Memory B cell (primary cell): ENCODE results near the gene SP8.

Experiments
- ATAC-seq: fragments of 150-1000 bp; cut with Tn5 transposase; 2 replicates; pipeline ENCODE4 v1.10.0; 2021; ENCODE audit warnings: low read depth, mild to moderate bottlenecking, moderate library complexity
- DNase-seq, 2 donors: peaks; one replicate each; pipeline ENCODE4 v3.0.0; 2022; ENCODE audit warnings: low spot score in 2 of 2
- H3K27ac Mint-ChIP-seq: one replicate; pipeline ENCODE4 v1.8.0; 2022; ENCODE audit warnings: mild to moderate bottlenecking, moderate library complexity, mixed read lengths
- H3K27me3 Mint-ChIP-seq: one replicate; pipeline ENCODE4 v1.8.0; 2022; ENCODE audit warnings: mixed read lengths
- H3K36me3 Mint-ChIP-seq: one replicate; pipeline ENCODE4 v1.8.0; 2022; ENCODE audit warnings: mild to moderate bottlenecking, mixed read lengths
- H3K4me1 Mint-ChIP-seq: one replicate; pipeline ENCODE4 v1.8.0; 2022; ENCODE audit warnings: mixed read lengths
- H3K4me3 Mint-ChIP-seq: one replicate; pipeline ENCODE4 v1.8.0; 2022; ENCODE audit warnings: mild to moderate bottlenecking, moderate library complexity, mixed read lengths
- H3K9me3 Mint-ChIP-seq: one replicate; pipeline ENCODE4 v1.8.0; 2022; ENCODE audit warnings: mixed read lengths

SP8 gene

DNA sequence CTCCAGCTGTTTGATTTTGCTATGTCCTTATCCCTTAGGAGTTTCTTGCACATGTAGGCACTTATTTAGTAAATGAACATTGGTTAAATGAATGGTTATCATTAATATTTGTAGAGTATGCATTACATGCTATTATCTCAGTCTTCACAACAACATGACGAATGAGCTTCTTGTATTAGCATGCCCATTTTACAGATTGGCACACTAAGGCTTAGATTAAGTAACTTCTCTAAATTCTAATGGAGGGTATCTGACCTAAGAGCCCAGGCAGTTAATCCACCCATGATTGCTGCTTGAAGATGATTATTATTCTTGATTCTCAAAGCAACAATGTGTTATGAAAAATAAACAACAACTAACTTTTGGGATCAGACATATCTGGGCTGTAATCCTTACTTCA lies 32.7 kb downstream of the SP8 start:
- DNase-seq (no peak), ATAC-seq (no peak)
- no peak overlapping the region for H3K27ac Mint-ChIP-seq
- H3K27me3 Mint-ChIP-seq = no peaks in the 10 kb centered on the region
- H3K9me3 Mint-ChIP-seq = no peaks in the 10 kb centered on the region
- no peaks in the 10 kb centered on the region for H3K36me3 Mint-ChIP-seq
- no peaks in the 10 kb centered on the region for H3K4me1 Mint-ChIP-seq
- H3K4me3 Mint-ChIP-seq = no peak overlapping the region

DNA sequence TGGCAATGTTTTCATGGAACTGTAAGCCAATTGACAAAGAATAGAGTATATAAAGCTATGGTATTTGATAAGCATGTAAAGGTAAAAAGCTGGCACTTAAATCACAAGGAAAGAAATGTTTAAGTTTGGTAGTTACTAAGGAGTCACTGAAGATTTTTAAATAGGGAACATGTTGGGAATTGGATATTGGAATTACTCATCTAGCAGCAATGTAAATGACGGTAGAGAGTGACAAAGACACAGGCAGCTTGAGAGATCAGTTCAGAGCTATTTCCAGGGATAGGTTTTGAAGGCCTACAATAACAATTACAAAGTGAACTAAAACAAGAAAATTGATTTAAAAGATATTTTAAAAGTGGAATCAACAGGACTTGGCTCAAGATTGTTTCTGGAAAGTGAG lies 36.8 kb downstream of the SP8 start:
- H3K27ac Mint-ChIP-seq = no peak overlapping the region
- no peak for ATAC-seq

DNA sequence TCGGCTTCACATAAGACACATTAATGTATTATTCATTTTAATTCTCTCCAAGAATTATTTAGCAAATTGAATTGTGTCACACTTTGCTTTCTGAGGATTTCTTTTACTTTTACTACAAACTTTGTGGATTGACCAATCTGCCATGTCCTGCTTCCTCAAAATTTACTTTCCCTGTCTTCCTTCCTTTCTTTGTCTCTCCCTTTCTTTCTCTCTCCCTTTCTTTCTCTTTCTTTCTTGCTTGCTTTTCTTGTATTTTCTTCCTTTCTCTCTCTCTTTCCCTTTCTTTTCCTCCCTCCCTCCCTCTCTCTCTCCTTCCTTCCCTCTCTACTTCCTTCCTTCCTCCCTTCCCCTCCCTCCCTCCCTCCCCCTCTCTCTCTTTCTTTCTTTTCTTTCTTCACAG lies 37.8 kb downstream of the SP8 start:
- DNase-seq = no peak
- H3K27ac Mint-ChIP-seq = no peak overlapping the region
- no peaks in the 10 kb centered on the region for H3K36me3 Mint-ChIP-seq
- no peaks in the 10 kb centered on the region for H3K4me1 Mint-ChIP-seq
- peaks cover 5% of the 10 kb centered on the region for H3K27me3 Mint-ChIP-seq
- H3K4me3 Mint-ChIP-seq = no peak overlapping the region
- no peak for ATAC-seq
- H3K9me3 Mint-ChIP-seq = no peaks in the 10 kb centered on the region

More for the DNA sequence above, 36.8 kb downstream of the SP8 start:
- H3K27me3 Mint-ChIP-seq = peaks cover 1% of the 10 kb centered on the region
- no peak for DNase-seq
- H3K4me3 Mint-ChIP-seq = no peak overlapping the region
- no peaks in the 10 kb centered on the region for H3K36me3 Mint-ChIP-seq
- H3K9me3 Mint-ChIP-seq = no peaks in the 10 kb centered on the region
- H3K4me1 Mint-ChIP-seq = no peaks in the 10 kb centered on the region

- Mint-ChIP-seq H3K4me3 (no peak overlapping the region), H3K36me3 (no peaks in the 10 kb centered on the region), H3K4me1 (no peaks in the 10 kb centered on the region), H3K27ac (no peak overlapping the region), H3K9me3 (no peaks in the 10 kb centered on the region), H3K27me3 (peaks cover 5% of the 10 kb centered on the region)
- no peak for DNase-seq
- no peak for ATAC-seq
These were observed 39.7 kb downstream of the SP8 start for GRCh38 chr7:20747001-20747400.

DNA sequence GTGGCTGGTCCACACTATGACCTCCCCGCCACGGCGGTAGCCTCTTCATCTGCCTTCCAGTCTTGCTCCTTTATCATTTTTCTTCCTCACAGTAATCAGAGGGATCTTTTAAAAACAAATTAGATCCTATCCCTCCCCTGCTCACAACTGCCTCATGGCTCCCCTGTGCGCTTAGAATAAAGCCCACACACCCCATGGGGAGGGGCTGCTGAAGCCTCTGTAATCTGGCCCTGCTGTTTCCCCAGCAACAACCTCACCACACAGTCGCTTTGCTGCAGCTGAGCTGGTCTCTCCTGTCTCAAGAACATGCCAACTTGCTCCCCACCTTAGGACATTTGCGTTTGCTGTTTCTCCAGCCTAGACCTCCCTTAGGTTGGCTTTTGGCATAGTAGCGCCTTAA lies 41.0 kb downstream of the SP8 start:
- Mint-ChIP-seq H3K36me3 (no peaks in the 10 kb centered on the region), H3K4me1 (no peaks in the 10 kb centered on the region), H3K4me3 (no peak overlapping the region), H3K27ac (no peak overlapping the region), H3K27me3 (peaks cover 5% of the 10 kb centered on the region), H3K9me3 (no peaks in the 10 kb centered on the region)
- no peak for DNase-seq
- ATAC-seq = no peak

GRCh38 chr7:20744954-20745446 lies 41.7 kb downstream of the SP8 start:
- ATAC-seq (no peak), DNase-seq (no peak)
- peaks cover 5% of the 10 kb centered on the region for H3K27me3 Mint-ChIP-seq
- H3K36me3 Mint-ChIP-seq = no peaks in the 10 kb centered on the region
- H3K27ac Mint-ChIP-seq = no peak overlapping the region
- H3K4me3 Mint-ChIP-seq = no peak overlapping the region
- H3K4me1 Mint-ChIP-seq = no peaks in the 10 kb centered on the region
- H3K9me3 Mint-ChIP-seq = no peaks in the 10 kb centered on the region

GRCh38 chr7:20742913-20743312 lies 43.8 kb downstream of the SP8 start:
- Mint-ChIP-seq H3K36me3 (no peaks in the 10 kb centered on the region), H3K4me3 (no peak overlapping the region), H3K27ac (no peak overlapping the region), H3K9me3 (no peaks in the 10 kb centered on the region), H3K27me3 (peaks cover 5% of the 10 kb centered on the region), H3K4me1 (no peaks in the 10 kb centered on the region)
- DNase-seq = no peak
- ATAC-seq = no peak

DNA sequence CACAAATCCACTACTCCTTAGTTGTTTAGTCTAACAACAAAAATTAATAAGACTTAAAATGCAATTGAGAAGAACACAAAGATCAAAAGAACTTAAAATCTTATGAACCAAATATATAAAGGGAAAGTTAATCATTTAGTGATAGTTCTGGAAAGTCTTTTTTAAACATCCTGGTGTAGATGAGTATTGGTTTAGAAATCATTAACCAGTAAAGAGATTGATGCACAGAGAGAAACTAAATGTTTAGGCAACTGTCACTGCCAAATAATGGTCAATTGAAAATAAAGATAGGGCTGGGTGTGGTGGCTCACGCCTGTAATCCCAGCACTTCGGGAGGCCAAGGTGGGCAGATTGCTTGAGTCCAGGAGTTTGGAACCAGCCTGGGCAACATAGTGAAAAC lies 44.9 kb downstream of the SP8 start:
- no peak for ATAC-seq
- no peak for DNase-seq
- Mint-ChIP-seq H3K27ac (no peak overlapping the region), H3K9me3 (no peaks in the 10 kb centered on the region), H3K4me3 (no peak overlapping the region), H3K4me1 (no peaks in the 10 kb centered on the region), H3K36me3 (no peaks in the 10 kb centered on the region), H3K27me3 (peaks cover 8% of the 10 kb centered on the region)

DNA sequence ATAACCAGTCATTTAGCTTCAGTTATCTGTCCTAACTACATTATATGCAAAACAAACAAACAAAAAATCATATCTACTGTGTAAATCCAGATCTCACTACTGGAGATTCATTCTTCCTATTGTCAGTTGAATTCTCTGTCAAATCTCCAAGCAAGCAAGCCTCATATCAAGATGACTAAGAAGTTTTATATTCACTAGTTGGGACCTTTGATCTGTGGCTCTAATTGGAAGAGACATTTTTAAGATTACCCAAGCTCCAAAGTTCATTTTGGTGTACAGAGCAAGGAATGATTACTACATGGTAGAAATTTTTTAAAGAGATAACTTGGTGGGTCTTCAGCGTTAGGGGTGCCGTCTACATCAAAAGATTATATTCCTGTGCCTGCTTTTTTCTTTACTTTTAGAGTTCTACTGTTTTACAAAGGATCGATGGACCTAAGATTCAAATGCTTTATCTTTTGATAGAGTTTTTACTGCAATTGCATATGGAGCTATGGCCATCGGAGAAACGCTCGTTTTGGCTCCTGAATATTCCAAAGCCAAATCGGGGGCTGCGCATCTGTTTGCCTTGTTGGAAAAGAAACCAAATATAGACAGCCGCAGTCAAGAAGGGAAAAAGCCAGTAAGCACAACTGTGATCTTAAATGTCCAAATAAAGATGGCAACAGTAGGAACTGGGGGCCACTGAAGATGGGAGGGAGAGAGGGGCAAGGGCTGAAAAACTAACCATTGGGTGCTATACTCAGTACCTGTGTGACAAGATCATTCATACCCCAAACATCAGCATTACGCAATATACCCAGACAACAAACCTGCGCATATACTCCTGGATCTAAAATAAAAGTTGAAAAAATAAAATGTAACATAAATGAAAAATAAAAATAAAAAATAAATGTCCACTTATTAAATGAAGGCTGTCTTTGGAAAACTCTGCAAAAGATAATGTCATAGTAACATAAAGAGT lies 47.9 kb downstream of the SP8 start:
- Mint-ChIP-seq H3K4me1 (no peaks in the 10 kb centered on the region), H3K9me3 (no peaks in the 10 kb centered on the region), H3K27me3 (peaks cover 3% of the 10 kb centered on the region), H3K36me3 (no peaks in the 10 kb centered on the region), H3K27ac (no peak overlapping the region), H3K4me3 (no peak overlapping the region)
- ATAC-seq (no peak), DNase-seq (no peak)

DNA sequence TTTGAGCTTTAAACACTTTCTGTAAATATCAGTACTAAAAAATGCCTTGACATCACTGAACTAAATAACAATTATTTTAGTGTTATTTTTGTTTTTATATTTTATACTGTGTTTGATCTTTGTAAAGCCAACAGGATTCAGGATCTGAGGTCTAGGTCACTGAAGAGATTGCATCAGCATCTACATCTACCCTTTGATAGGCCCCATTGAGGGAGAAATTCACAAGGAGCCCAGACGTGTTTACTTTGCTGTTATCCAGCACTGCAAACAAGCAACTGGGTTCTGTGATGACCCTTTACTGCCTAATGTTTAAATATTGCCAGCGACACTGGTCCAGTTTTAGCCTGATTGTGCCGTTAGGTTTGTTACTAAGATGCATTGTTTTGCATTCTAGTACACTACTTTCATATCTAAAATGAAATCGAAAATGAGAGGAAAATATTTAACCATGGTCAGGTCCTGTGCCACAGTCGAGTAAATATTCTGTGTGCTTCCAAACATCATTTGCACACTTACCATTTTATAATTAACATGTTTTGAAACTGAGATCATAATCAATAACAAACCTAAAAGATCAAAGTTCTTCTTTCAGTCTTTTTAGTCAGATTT lies 48.7 kb downstream of the SP8 start:
- no peak for ATAC-seq
- H3K4me1 Mint-ChIP-seq = no peaks in the 10 kb centered on the region
- DNase-seq = no peak
- H3K9me3 Mint-ChIP-seq = no peaks in the 10 kb centered on the region
- no peak overlapping the region for H3K27ac Mint-ChIP-seq
- no peaks in the 10 kb centered on the region for H3K36me3 Mint-ChIP-seq
- no peak overlapping the region for H3K4me3 Mint-ChIP-seq
- peaks cover 3% of the 10 kb centered on the region for H3K27me3 Mint-ChIP-seq

DNA sequence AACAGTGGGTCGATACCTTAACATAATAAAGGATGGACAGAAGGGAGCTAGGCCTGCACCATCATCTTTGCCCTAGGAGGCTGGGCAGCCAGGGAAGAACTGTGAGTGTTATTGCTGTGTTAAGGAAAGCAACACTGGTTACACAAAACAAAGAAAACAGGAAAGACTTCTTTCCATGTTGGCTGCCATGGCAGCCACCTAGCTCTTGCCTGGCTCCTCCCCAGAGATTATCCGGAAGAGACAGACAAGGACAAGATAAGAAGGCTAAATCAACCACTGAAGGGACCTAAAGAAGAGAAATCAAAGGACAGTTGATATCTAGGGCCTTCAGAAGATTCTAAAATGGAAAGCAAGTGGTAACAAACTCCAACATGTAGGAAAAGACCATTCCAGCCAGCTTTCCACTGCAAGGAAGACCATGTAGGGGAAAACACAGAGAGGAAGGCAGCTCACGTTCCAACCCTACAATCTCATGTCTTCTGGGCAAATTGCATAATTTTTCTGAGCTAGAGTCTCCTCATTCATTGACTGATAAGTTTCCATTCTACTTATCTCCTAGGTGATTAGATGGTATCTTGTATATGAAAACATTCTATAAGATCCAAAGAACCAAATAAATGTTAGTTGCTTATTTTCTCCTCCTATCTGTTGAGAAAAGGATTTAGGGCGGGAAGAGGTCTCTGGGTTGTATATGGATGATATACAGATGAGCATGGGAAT lies 51.2 kb downstream of the SP8 start:
- H3K4me1 Mint-ChIP-seq = no peaks in the 10 kb centered on the region
- DNase-seq (no peak), ATAC-seq (no peak)
- no peak overlapping the region for H3K27ac Mint-ChIP-seq
- H3K27me3 Mint-ChIP-seq = peaks cover 3% of the 10 kb centered on the region
- no peaks in the 10 kb centered on the region for H3K36me3 Mint-ChIP-seq
- H3K4me3 Mint-ChIP-seq = no peak overlapping the region
- H3K9me3 Mint-ChIP-seq = no peaks in the 10 kb centered on the region
